ENCODE results near the gene DAGLB.

The DAGLB gene

GRCh38 chr7:6446838-6447580, 745 bp downstream of the DAGLB start:
- Histone ChIP-seq H3K4me1 (ENCODE audit: control insufficient read depth in 1 of 2, insufficient read depth in 2 of 2, low read length in 2 of 2) (peaks cover 7 to 14% of the 10 kb centered on the region in 2 donors), H3K27ac (ENCODE audit: low read depth, low read length) (peak overlapping the region; percentile 83), H3K9me3 (ENCODE audit: control insufficient read depth in 1 of 2, low read length in 2 of 2) (no peaks in the 10 kb centered on the region), H3K4me3 (ENCODE audit: low read depth in 1 of 2, low read length in 2 of 2) (peak overlapping the region; percentile 92 to 96), H3K27me3 (ENCODE audit: control insufficient read depth in 1 of 2, insufficient read depth in 2 of 2, low read length in 2 of 2) (no peaks in the 10 kb centered on the region), H3K36me3 (ENCODE audit: control insufficient read depth in 1 of 2, insufficient read depth in 2 of 2, low read length in 2 of 2) (peaks cover 11 to 34% of the 10 kb centered on the region in 2 donors), H3K9ac (ENCODE audit: low read depth in 1 of 2, low read length in 2 of 2) (peak overlapping the region; percentile 89 to 96)

DNA sequence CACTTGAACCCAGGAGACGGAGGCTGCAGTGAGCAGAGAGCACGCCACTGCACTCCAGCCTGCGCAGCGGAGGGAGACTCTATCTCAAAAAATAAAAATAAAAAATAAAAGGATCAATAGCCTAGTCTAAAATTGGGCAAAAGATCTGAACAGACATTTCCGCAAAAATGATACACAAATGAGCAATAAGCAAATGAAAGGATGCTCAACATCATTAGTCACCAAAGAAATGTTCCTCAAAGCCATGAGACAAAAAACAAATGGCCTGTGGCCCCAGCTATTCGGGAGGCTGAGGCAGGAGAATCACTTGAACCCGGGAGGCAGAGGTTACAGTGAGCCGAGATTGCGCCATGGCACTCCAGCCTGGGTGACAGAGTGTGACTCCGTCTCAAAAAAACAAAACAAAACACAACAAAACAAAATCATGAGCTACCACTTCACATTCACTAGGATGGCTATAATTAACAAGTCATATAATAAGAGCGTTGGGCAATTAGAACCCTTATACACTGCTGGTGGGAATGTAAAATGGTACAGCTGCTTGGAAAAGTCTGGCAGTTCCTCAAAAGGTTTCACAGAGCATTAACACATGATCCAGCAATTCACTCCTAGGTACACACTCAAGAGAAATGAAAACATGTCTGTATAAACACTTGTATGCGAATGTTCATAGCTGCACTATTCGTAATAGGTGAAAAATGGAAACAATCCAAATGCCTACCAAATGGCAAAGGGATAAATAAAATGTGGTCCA, 3.1 kb downstream of the DAGLB start:
- Histone ChIP-seq H3K4me3 (ENCODE audit: low read depth in 1 of 2, low read length in 2 of 2) (no peak overlapping the region), H3K4me1 (ENCODE audit: control insufficient read depth in 1 of 2, insufficient read depth in 2 of 2, low read length in 2 of 2) (peaks cover 7 to 14% of the 10 kb centered on the region in 2 donors), H3K36me3 (ENCODE audit: control insufficient read depth in 1 of 2, insufficient read depth in 2 of 2, low read length in 2 of 2) (peaks cover 11 to 39% of the 10 kb centered on the region in 2 donors), H3K9ac (ENCODE audit: low read depth in 1 of 2, low read length in 2 of 2) (no peak overlapping the region), H3K27ac (ENCODE audit: low read depth, low read length) (no peak overlapping the region), H3K27me3 (ENCODE audit: control insufficient read depth in 1 of 2, insufficient read depth in 2 of 2, low read length in 2 of 2) (no peaks in the 10 kb centered on the region), H3K9me3 (ENCODE audit: control insufficient read depth in 1 of 2, low read length in 2 of 2) (no peaks in the 10 kb centered on the region)

GRCh38 chr7:6443372-6443941, 4.3 kb downstream of the DAGLB start:
- H3K27me3 ChIP-seq (ENCODE audit: control insufficient read depth in 1 of 2, insufficient read depth in 2 of 2, low read length in 2 of 2): no peaks in the 10 kb centered on the region
- H3K9me3 ChIP-seq (ENCODE audit: control insufficient read depth in 1 of 2, low read length in 2 of 2): no peaks in the 10 kb centered on the region
- H3K27ac ChIP-seq (ENCODE audit: low read depth, low read length): no peak overlapping the region
- peaks cover 11 to 39% of the 10 kb centered on the region in 2 donors for H3K36me3 ChIP-seq (ENCODE audit: control insufficient read depth in 1 of 2, insufficient read depth in 2 of 2, low read length in 2 of 2)
- no peak overlapping the region for H3K9ac ChIP-seq (ENCODE audit: low read depth in 1 of 2, low read length in 2 of 2)
- peaks cover 0 to 9% of the 10 kb centered on the region in 2 donors for H3K4me1 ChIP-seq (ENCODE audit: control insufficient read depth in 1 of 2, insufficient read depth in 2 of 2, low read length in 2 of 2)
- H3K4me3 ChIP-seq (ENCODE audit: low read depth in 1 of 2, low read length in 2 of 2): no peak overlapping the region

GRCh38 chr7:6442114-6442513, 5.6 kb downstream of the DAGLB start:
- Histone ChIP-seq H3K4me3 (ENCODE audit: low read depth in 1 of 2, low read length in 2 of 2) (no peak overlapping the region), H3K9me3 (ENCODE audit: control insufficient read depth in 1 of 2, low read length in 2 of 2) (no peaks in the 10 kb centered on the region), H3K4me1 (ENCODE audit: control insufficient read depth in 1 of 2, insufficient read depth in 2 of 2, low read length in 2 of 2) (peaks cover 0 to 8% of the 10 kb centered on the region in 2 donors), H3K9ac (ENCODE audit: low read depth in 1 of 2, low read length in 2 of 2) (no peak overlapping the region), H3K27ac (ENCODE audit: low read depth, low read length) (no peak overlapping the region), H3K27me3 (ENCODE audit: control insufficient read depth in 1 of 2, insufficient read depth in 2 of 2, low read length in 2 of 2) (no peaks in the 10 kb centered on the region), H3K36me3 (ENCODE audit: control insufficient read depth in 1 of 2, insufficient read depth in 2 of 2, low read length in 2 of 2) (peaks cover 11 to 39% of the 10 kb centered on the region in 2 donors)

DNA sequence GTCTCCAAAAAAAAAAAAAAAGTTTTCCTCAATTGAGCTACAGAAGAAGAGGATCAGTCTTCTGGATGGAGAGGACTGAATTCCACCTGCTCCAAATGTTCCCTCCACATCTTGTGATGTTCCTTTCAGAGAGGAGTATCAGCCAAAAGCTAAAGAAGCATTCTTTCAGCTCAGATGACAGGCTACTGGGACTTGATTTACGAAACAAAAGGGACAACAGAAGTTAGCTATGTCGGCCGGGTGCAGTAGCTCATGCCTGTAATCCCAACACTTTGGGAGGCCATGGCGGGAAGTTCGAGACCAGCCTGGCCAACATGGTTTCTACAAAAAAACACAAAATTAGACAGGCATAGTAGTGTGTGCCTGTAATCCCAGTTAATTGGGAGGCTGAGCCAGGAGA, 7.4 kb downstream of the DAGLB start:
- Histone ChIP-seq H3K9me3 (ENCODE audit: control insufficient read depth in 1 of 2, low read length in 2 of 2) (no peaks in the 10 kb centered on the region), H3K27ac (ENCODE audit: low read depth, low read length) (no peak overlapping the region), H3K36me3 (ENCODE audit: control insufficient read depth in 1 of 2, insufficient read depth in 2 of 2, low read length in 2 of 2) (peaks cover 8 to 33% of the 10 kb centered on the region in 2 donors), H3K9ac (ENCODE audit: low read depth in 1 of 2, low read length in 2 of 2) (no peak overlapping the region), H3K4me1 (ENCODE audit: control insufficient read depth in 1 of 2, insufficient read depth in 2 of 2, low read length in 2 of 2) (peaks cover 0 to 5% of the 10 kb centered on the region in 2 donors), H3K27me3 (ENCODE audit: control insufficient read depth in 1 of 2, insufficient read depth in 2 of 2, low read length in 2 of 2) (no peaks in the 10 kb centered on the region), H3K4me3 (ENCODE audit: low read depth in 1 of 2, low read length in 2 of 2) (no peak overlapping the region)

DNA sequence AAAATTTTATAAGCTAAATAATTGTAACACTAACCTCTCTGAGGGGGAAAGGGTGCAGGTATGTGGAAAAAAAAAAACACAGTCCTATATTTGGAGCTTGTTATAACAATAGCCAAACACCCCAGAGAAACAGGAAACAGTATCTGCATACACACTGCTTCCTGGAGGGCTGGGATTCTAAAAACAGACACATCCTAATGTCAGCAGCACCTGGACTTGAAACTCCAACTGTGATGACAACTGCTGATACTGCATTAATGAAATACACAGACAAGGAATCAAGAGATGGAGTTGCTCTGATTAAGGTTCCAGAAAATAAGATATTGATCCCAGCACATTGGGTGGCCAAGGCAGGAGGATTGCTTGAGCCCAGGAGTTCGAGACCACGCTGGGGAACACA, 9.3 kb downstream of the DAGLB start:
- Histone ChIP-seq H3K27ac (ENCODE audit: low read depth, low read length) (no peak overlapping the region), H3K9me3 (ENCODE audit: control insufficient read depth in 1 of 2, low read length in 2 of 2) (no peaks in the 10 kb centered on the region), H3K9ac (ENCODE audit: low read depth in 1 of 2, low read length in 2 of 2) (no peak overlapping the region), H3K4me1 (ENCODE audit: control insufficient read depth in 1 of 2, insufficient read depth in 2 of 2, low read length in 2 of 2) (peaks cover 0 to 5% of the 10 kb centered on the region in 2 donors), H3K4me3 (ENCODE audit: low read depth in 1 of 2, low read length in 2 of 2) (no peak overlapping the region), H3K27me3 (ENCODE audit: control insufficient read depth in 1 of 2, insufficient read depth in 2 of 2, low read length in 2 of 2) (no peaks in the 10 kb centered on the region), H3K36me3 (ENCODE audit: control insufficient read depth in 1 of 2, insufficient read depth in 2 of 2, low read length in 2 of 2) (peaks cover 3 to 27% of the 10 kb centered on the region in 2 donors)

DNA sequence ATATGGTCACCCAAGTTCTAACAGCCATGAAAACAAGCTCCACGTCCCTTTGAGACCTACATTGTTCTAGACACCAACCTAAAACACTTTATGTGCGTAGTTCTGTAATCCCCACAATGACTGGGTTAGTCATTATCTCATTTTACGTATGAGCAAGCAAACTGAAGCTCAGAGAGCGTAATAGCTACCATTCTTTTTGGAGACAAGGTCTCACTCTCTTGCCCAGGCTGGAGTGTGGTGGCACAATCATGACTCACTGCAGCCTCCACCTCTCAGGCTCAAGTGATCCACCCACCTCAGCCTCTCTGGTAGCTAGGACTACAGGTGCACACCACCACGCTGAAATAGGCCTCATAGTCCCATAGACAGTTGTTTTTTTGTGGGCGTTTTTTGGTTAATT, 10.5 kb downstream of the DAGLB start:
- H3K27me3 ChIP-seq (ENCODE audit: control insufficient read depth in 1 of 2, insufficient read depth in 2 of 2, low read length in 2 of 2): no peaks in the 10 kb centered on the region
- no peak overlapping the region for H3K4me3 ChIP-seq (ENCODE audit: low read depth in 1 of 2, low read length in 2 of 2)
- no peak overlapping the region for H3K9ac ChIP-seq (ENCODE audit: low read depth in 1 of 2, low read length in 2 of 2)
- no peak overlapping the region for H3K27ac ChIP-seq (ENCODE audit: low read depth, low read length)
- H3K9me3 ChIP-seq (ENCODE audit: control insufficient read depth in 1 of 2, low read length in 2 of 2): no peaks in the 10 kb centered on the region
- peaks cover 0 to 5% of the 10 kb centered on the region in 2 donors for H3K4me1 ChIP-seq (ENCODE audit: control insufficient read depth in 1 of 2, insufficient read depth in 2 of 2, low read length in 2 of 2)
- H3K36me3 ChIP-seq (ENCODE audit: control insufficient read depth in 1 of 2, insufficient read depth in 2 of 2, low read length in 2 of 2): peaks cover 0 to 28% of the 10 kb centered on the region in 2 donors

DNA sequence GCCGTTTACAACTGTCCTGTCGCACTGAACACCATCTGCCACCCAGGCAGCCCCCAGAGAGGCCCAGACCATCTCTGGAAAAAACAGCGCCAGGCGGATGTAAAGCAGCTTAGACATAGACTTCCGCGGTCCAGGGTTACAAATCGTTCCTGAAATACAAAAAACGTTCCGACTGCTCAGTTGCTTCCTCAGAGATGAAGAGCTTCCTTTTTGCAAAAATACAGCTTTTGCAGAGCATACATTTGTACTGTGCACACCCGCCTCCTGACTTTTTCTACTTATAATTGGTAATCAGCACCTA, 11.4 kb downstream of the DAGLB start:
- Histone ChIP-seq H3K9me3 (ENCODE audit: control insufficient read depth in 1 of 2, low read length in 2 of 2) (no peaks in the 10 kb centered on the region), H3K4me1 (ENCODE audit: control insufficient read depth in 1 of 2, insufficient read depth in 2 of 2, low read length in 2 of 2) (peaks cover 0 to 5% of the 10 kb centered on the region in 2 donors), H3K27ac (ENCODE audit: low read depth, low read length) (no peak overlapping the region), H3K27me3 (ENCODE audit: control insufficient read depth in 1 of 2, insufficient read depth in 2 of 2, low read length in 2 of 2) (no peaks in the 10 kb centered on the region), H3K4me3 (ENCODE audit: low read depth in 1 of 2, low read length in 2 of 2) (no peak overlapping the region), H3K36me3 (ENCODE audit: control insufficient read depth in 1 of 2, insufficient read depth in 2 of 2, low read length in 2 of 2) (peaks cover 0 to 25% of the 10 kb centered on the region in 2 donors), H3K9ac (ENCODE audit: low read depth in 1 of 2, low read length in 2 of 2) (peak overlapping the region in 1 of 2 donors; percentile 25)

- no peaks in the 10 kb centered on the region for H3K27me3 ChIP-seq (ENCODE audit: control insufficient read depth in 1 of 2, insufficient read depth in 2 of 2, low read length in 2 of 2)
- peak overlapping the region in 1 of 2 donors; percentile 25 for H3K9ac ChIP-seq (ENCODE audit: low read depth in 1 of 2, low read length in 2 of 2)
- H3K4me3 ChIP-seq (ENCODE audit: low read depth in 1 of 2, low read length in 2 of 2): no peak overlapping the region
- peaks cover 0 to 30% of the 10 kb centered on the region in 2 donors for H3K36me3 ChIP-seq (ENCODE audit: control insufficient read depth in 1 of 2, insufficient read depth in 2 of 2, low read length in 2 of 2)
- no peaks in the 10 kb centered on the region for H3K9me3 ChIP-seq (ENCODE audit: control insufficient read depth in 1 of 2, low read length in 2 of 2)
- no peak overlapping the region for H3K27ac ChIP-seq (ENCODE audit: low read depth, low read length)
- peaks cover 0 to 5% of the 10 kb centered on the region in 2 donors for H3K4me1 ChIP-seq (ENCODE audit: control insufficient read depth in 1 of 2, insufficient read depth in 2 of 2, low read length in 2 of 2)
Measured at GRCh38 chr7:6435486-6436384, 12.0 kb downstream of the DAGLB start.

All from duodenal mucosa (tissue), 2 donors.